Lung microvascular endothelial cell (primary cell): ENCODE data around the gene TCF7L2. TPM values are rescaled to one million over a fixed set of nuclear protein-coding genes. Genes with fewer than 3 reads are reported as not detected.

Source experiments
- DNase-seq, 2 donors: peaks; one replicate each; pipeline versions ENCODE4 v3.0.0 to v3.0.0-alpha.2; 2010; ENCODE audit warnings: low read depth in 2 of 2
- total RNA-seq: library from RNA; depleted of rRNA; stranded (reverse); fragments of >200 nt; gene quantifications from 2 replicates; pipeline ENCODE4 v1.2.1, GENCODE V29; 2014

The TCF7L2 gene
- 1.3 and 1.8 TPM in 2 replicates for total RNA-seq

DNA sequence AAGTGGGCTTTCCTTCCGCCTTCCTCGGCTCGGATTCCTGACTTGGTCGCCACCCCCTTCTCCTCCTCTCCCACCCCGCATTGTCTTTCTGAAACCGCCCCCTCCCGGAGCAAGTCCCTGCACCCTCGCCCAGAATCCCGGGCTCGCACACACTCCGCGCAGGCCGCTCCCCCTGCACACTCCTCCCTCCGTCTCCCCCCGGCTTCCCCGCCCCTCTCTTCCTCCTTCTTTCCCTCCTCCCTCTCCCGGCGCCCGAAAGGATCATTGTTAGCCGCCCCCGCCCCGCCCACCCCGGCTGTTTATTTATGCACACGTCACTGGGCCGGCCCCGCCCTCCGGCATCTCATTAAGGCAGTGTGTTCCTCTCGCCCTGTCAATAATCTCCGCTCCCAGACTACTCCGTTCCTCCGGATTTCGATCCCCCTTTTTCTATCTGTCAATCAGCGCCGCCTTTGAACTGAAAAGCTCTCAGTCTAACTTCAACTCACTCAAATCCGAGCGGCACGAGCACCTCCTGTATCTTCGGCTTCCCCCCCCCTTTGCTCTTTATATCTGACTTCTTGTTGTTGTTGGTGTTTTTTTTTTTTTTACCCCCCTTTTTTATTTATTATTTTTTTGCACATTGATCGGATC is at the start of gene TCF7L2:
TCF7L2 (plus strand) TSS at position 373 of the 633 bp plus-strand sequence. CDS start 510 bp downstream, outside the sequence.
- peak; percentile 97 for DNase-seq

- no peak for DNase-seq
Measured at GRCh38 chr10:112902730-112903129, 47.3 kb upstream of the TCF7L2 start.

GRCh38 chr10:112904000-112904399 is 46.0 kb upstream of the TCF7L2 start:
- DNase-seq, result peak in 1 of 2 donors; percentile 65

- DNase-seq, result no peak
Measured at GRCh38 chr10:112906945-112907344, 43.1 kb upstream of the TCF7L2 start.

DNA sequence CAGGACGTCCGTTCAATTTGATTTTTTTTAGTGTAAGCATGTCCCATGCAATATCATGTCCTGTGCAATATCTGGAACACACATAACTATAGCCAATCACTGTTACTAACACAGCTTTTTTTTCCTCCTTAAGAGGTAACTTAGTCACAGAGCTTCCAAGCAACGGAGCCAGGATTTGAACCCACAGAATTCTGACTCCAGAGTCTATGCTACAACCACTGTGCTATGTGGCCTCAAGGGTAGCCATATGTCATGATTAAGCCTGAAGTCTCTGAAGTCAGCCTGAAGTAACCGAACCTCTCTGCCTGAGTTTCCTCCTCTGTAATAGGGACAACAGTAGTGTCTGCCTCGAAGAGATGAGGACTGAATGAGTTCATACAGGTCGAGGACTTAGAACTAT is 42.2 kb upstream of the TCF7L2 start:
- no peak for DNase-seq

DNA sequence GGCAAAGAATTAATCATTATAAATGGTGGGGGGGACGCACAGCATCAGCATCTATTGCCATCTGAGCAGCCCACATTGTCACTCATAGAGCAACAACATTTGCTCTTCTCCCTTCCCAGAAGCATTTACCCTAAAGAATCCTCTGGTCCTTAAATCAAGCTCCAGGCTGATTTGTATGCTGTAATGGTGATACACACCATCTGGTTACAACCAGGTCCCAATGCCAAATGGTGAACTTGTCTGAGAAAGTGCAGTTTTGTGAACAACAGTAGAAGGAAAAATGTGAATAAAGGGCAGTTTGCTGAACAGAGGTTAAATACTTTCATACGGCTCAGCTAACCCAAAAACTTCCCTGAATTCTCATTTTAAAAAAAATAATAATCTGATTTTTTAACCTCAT is 38.8 kb upstream of the TCF7L2 start:
- no peak for DNase-seq

DNA sequence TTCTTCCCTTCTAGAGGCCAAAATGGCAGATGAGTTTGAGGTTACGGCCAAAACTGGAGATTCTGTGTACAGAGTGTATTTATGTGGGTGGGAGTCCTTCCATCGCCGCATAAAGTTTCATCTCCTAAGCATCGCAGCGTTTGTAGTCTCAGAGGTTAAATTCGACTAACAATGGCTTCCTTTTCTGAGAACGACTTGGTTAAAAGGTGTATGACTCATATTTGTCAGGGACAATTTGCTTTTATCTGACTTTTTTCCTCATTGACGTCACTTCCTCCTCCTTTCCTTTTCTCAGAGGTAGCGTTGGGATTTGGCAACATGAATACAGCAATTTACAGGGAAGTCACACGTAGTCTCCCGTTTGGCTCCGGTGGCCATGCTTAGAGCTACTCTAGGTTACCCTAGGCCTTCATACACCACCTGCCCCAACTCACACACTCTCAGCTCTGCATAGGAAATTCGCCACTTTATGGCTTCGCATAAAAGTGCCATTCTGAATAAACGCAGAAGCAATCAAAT is 37.6 kb upstream of the TCF7L2 start:
- DNase-seq, result peak; percentile 27 to 83

DNA sequence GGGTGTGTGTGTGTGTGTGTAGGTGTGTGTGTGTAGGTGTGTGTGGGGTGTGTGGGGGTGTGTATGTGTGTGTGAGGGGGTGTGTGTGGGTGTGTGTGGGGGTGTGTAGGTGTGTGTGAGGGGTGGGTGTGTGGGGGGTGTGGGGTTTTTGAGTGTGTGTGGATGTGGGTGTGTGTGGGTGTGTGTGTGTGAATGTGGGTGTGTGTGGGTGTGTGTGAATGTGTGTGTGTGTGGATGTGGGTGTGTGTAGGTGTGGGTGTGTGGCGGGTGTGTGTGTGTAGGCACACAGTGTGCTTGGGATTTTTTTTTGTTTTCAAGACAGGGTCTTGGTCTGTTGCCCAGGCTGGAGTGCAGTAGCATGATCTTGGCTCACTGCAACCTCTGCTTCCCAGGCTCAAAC is 36.8 kb upstream of the TCF7L2 start:
- DNase-seq, result no peak

GRCh38 chr10:112913661-112914287 is 36.3 kb upstream of the TCF7L2 start:
- DNase-seq, result no peak

- DNase-seq, result no peak
Measured at GRCh38 chr10:112914288-112914952, 35.6 kb upstream of the TCF7L2 start.

- DNase-seq, result no peak
Measured at GRCh38 chr10:112915590-112916572, 34.2 kb upstream of the TCF7L2 start.

GRCh38 chr10:112917681-112918080 is 32.4 kb upstream of the TCF7L2 start:
- DNase-seq, result no peak

DNA sequence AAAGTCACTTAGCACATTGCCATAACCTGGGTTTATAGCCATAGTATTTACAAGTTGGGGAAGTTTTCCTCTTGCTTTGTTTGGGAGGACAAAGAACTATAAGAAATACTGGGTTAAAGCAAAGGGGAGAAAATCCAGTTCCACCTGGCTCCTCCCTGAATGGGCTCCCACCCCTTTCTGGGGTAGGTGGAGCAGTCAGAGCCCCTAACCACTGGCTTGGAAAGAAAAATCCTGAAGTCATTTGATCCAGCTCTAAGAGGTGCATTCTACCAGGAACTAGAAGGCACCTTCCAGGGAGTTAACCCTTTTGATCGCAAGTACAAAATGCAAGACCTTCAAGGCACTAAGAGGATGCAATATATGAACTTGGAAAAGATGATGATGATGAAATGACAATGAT is 31.3 kb upstream of the TCF7L2 start:
- no peak for DNase-seq

DNA sequence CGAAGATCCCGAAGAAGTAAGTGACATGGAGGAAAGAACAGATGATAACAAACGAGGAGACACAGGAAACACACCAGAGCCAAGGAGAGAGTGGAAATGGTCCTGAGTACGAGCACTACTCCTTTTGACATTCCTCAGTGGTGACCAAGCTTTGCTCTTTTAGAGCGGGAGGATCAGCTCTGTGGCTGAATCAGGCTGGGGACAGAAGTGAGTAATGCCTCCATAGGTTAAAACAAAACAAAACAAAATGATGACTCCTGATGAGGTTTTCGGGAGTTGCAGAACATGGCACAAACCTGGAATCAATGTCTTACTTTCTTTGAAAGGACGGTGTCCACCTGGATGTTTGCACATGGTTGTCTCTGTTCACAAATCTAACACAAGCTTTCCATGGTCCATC is 30.3 kb upstream of the TCF7L2 start:
- DNase-seq, result peak in 1 of 2 donors; percentile 63

DNA sequence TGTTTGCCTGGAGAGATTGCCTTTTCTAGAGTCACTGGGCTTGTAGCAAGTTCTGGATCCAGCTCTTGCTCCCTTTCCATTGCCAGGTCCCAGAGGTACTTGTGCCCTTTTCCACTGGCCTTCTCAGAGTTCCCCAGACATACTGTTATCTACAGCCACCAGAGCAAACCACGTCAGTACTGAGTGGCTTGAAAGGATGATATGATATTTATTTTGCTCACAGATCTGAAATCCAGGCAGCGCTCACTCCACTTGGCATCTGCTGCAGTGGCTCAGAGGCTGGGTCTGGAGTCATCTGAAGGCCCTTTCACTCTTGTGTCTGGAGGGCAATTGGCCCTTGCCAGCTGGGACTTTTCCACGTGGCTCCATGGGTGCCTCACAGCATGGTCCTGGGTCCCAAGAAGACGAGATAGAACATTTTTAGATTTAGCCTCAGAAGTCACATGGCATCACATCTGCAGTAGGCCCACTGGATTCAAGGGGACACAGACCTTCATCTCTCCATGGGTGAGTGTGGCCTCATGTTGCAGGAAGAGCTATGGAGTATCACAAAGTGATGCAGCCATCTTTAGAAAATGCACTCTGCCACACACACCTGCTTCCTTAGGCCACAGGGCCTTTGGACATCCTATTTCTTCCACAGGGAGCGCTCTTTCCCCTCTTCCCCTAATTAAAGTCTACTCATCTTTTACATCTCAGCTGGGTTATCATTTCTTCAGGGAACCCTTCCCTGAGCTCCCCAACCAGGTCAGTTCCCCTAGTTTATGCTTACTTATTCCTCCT is 22.9 kb upstream of the TCF7L2 start:
- no peak for DNase-seq

DNA sequence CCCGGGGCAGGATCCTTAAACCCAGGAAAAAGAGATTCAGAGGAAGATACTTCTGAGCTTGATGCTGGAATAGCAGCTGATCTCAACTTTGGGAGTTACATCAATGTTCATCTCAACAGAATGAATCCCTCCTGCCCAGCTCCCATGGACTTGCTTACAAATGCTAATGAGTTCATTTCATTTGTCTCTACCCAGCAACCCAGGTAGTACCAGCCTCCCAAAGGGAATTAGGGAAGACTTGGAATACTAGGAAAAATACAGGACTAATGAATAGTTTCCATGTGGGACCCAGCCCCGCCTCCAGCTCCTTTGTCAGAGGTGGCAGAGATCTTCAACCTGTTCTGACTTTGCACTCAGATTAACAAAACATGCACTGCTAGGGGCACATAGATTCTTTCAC is 22.1 kb upstream of the TCF7L2 start:
- DNase-seq, result no peak

- DNase-seq, result no peak
Measured at GRCh38 chr10:112932658-112933057, 17.4 kb upstream of the TCF7L2 start.

DNA sequence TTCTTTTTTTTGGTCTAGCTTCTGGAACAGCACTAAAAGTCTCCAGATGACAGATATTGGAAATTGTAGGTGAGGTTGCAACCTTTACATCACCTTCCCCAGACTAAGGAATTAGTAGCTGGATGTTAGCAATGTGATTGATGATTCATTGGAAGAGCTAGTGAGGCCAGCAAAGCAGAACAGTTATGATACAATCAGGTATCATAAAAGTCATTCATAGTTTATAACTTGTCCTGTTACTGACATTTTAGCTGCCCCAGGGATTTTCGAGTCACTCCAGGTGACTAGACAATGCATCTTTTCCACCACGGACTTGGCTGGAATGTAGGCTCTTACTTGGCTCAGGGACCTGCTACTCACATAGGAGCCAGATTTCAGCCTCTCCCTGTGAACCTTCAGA is 15.9 kb upstream of the TCF7L2 start:
- no peak for DNase-seq

DNA sequence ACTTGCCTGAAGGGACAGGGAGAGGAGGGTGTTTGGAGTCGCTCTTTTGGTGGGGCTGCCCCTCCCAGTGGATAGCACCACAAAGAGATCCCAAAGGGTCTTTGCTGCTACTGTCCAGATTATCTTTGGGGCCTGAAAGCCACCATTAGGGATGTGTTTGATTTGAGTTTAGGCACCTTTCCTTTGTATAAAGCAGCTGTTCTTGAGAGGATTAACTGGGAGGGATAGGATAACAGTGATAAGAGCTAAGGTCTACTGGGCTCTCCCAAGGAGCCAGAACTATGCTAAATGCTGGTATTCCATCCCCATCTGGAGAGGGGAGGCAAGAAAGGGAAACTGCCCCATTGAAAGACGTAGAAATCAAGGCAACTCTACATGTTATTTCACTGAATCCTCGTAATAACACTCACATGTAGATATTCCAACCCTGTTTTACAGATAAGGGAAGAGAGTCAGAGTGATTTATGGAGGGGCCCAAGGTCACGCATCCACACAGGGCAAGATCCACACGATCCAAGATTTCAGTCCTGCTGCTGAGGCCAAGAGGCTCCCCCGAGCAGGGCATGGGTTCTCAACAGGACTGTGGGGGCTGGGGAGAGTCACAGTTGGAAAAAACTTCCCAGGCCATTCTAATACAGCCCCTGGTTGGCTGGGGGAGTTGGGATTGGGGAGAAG is 11.1 kb upstream of the TCF7L2 start:
- no peak for DNase-seq

GRCh38 chr10:112945811-112946210 is 4.2 kb upstream of the TCF7L2 start:
- DNase-seq, result no peak
